Prostate gland (tissue), 2 donors: ENCODE data around the gene DLG4. TPM values are rescaled to one million over a fixed set of nuclear protein-coding genes. Genes with fewer than 3 reads are reported as not detected.

Source experiments
- DNase-seq: peaks from one replicate; pipeline ENCODE4 v3.0.0-alpha.2; 2019; ENCODE audit warnings: low spot score
- H3K27ac ChIP-seq, 2 donors: fragments of 200-600 bp; sonication (generic); 2 replicates each; pipeline ENCODE4 v1.5.1; 2017 to 2019
- H3K27me3 ChIP-seq: fragments of 200-600 bp; sonication (generic); replicated peaks from 2 replicates; pipeline ENCODE4 v1.5.1; 2019; ENCODE audit not compliant: insufficient read depth
- H3K36me3 ChIP-seq, 2 donors: fragments of 200-600 bp; sonication (generic); 1 replicate in 1 of 2; 2 replicates in 1 of 2; pipeline versions ENCODE4 v1.5.1 to v1.8.1; 2017 to 2019
- H3K4me1 ChIP-seq: fragments of 200-600 bp; sonication (generic); replicated peaks from 2 replicates; pipeline ENCODE4 v1.5.1; 2019
- H3K4me3 ChIP-seq, 2 donors: fragments of 200-600 bp; sonication (generic); 2 replicates each; pipeline ENCODE4 v1.5.1; 2017 to 2019
- H3K9me3 ChIP-seq: fragments of 200-600 bp; sonication (generic); 2 replicates; pipeline ENCODE4 v1.5.1; 2017
- POLR2A ChIP-seq: fragments of 450-650 bp; IDR thresholded peaks from one replicate; pipeline ENCODE4 v1.6.1; 2016; ENCODE audit warnings: antibody characterized with exemption, mild to moderate bottlenecking
- POLR2AphosphoS5 ChIP-seq: sonication (generic); formaldehyde crosslinking; IDR thresholded peaks from one replicate; pipeline ENCODE4 v1.6.1; 2017; ENCODE audit warnings: antibody characterized with exemption
- WGBS: methylation state at CpG from one replicate; pipeline ENCODE4 v1.1.5; 2018; 5-methylcytosine and 5-hydroxymethylcytosine counted together
- intact Hi-C: fragments of 100-400 bp; cut with DNase I; formaldehyde crosslinking; loops from one replicate; pipeline ENCODE4 v1.14.2; 2022
- total RNA-seq, 2 donors: library from RNA; depleted of rRNA; stranded (reverse); fragments of >200 nt; gene quantifications; one replicate each; pipeline ENCODE4 v1.1.0, GENCODE V29; 2016
- TF ChIP-seq, protein P1 (sequence below), 4 experiments: fragments of 200-600 bp in 2 of 4; fragments of 450-650 bp in 2 of 4; sonication (generic) in 2 of 4; IDR thresholded peaks; 1 replicate in 3 of 4; 2 replicates in 1 of 4; pipeline ENCODE4 v1.5.1; 2016 to 2019; ENCODE audit warnings: antibody characterized with exemption in 4 of 4, mild to moderate bottlenecking in 2 of 4, moderate library complexity in 2 of 4

The DLG4 gene
- total RNA-seq, 2 donors from 2014 or later, result 9.3 to 31.6 TPM

DNA sequence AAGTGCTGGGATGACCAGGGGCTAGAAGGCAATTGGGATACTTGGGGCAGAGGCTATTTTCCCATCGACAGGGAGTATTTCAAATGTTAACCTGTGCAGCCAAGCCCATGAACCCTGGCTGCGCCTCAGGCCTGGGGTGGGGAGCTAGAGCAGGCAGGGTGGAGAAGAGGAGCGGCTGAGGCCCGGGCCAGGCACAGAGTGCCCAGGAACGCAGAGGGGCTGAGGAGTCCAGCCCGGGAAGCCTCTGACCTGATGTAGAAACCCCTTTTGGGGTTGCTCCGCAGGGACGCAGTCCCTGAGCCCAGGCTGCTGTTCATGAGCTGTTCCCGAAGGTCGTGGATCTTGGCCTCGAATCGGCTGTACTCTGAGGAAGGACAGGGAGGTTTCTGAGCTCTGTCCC lies 23.7 kb downstream of the DLG4 start:
- no peak for DNase-seq
- Histone ChIP-seq H3K27ac (no peak overlapping the region), H3K4me1 (no peaks in the 10 kb centered on the region), H3K27me3 (no peaks in the 10 kb centered on the region), H3K9me3 (no peaks in the 10 kb centered on the region), H3K36me3 (peaks cover 0 to 10% of the 10 kb centered on the region in 2 donors), H3K4me3 (no peak overlapping the region)
- WGBS, result 95% methylated on average over 12 of the region's 12 CpGs
- intact Hi-C loops, result no loop called here
- no peak for TF ChIP-seq POLR2A
- TF ChIP-seq, protein P1, sequence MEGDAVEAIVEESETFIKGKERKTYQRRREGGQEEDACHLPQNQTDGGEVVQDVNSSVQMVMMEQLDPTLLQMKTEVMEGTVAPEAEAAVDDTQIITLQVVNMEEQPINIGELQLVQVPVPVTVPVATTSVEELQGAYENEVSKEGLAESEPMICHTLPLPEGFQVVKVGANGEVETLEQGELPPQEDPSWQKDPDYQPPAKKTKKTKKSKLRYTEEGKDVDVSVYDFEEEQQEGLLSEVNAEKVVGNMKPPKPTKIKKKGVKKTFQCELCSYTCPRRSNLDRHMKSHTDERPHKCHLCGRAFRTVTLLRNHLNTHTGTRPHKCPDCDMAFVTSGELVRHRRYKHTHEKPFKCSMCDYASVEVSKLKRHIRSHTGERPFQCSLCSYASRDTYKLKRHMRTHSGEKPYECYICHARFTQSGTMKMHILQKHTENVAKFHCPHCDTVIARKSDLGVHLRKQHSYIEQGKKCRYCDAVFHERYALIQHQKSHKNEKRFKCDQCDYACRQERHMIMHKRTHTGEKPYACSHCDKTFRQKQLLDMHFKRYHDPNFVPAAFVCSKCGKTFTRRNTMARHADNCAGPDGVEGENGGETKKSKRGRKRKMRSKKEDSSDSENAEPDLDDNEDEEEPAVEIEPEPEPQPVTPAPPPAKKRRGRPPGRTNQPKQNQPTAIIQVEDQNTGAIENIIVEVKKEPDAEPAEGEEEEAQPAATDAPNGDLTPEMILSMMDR (IDR thresholded peaks at IDR 0.05), result no peak
- no peak for TF ChIP-seq POLR2AphosphoS5

DNA sequence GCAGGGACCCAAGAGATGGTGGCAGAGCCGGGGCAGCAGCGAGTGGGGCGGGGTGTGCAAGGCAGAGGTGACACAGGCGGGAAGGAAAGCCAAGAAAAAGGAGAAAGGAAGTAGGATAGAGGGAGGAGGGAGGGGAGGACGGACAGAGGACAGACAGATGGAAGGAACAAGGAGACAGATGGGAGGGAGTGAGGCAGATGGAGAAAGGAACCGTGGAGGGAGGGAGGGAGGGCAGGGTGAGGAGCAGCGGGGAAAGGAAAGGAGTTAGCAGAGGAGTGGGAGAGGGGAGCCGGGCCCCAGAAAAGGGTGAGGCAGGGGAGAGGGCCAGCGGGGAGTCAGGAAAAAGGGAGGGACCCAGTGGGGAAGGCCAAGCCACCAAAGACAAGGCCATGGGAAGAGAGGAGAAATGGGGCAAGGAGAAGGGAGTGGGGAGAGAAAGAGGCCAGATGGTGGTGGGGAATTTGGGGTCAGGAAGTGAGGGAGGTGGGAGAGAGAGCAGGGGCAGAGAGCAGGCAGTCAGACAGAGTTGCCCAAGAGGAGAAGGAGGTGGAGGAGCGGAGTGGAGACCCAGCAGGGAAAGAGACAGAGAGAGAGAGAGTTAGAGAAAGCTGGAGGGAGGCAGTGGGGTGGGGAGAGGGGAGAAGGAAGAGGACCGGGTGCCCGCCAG lies 27.2 kb downstream of the DLG4 start:
- 75% methylated on average over 12 of the region's 12 CpGs for WGBS
- no peaks in the 10 kb centered on the region for H3K4me1 ChIP-seq
- intact Hi-C loops, result no loop called here
- no peak overlapping the region for H3K27ac ChIP-seq
- H3K4me3 ChIP-seq, result no peak overlapping the region
- no peaks in the 10 kb centered on the region for H3K27me3 ChIP-seq
- no peaks in the 10 kb centered on the region for H3K9me3 ChIP-seq
- peaks cover 0 to 10% of the 10 kb centered on the region in 2 donors for H3K36me3 ChIP-seq
- TF ChIP-seq, protein P1 (IDR thresholded peaks at IDR 0.05), result no peak
- TF ChIP-seq POLR2A (no peak), POLR2AphosphoS5 (no peak)
- no peak for DNase-seq

DNA sequence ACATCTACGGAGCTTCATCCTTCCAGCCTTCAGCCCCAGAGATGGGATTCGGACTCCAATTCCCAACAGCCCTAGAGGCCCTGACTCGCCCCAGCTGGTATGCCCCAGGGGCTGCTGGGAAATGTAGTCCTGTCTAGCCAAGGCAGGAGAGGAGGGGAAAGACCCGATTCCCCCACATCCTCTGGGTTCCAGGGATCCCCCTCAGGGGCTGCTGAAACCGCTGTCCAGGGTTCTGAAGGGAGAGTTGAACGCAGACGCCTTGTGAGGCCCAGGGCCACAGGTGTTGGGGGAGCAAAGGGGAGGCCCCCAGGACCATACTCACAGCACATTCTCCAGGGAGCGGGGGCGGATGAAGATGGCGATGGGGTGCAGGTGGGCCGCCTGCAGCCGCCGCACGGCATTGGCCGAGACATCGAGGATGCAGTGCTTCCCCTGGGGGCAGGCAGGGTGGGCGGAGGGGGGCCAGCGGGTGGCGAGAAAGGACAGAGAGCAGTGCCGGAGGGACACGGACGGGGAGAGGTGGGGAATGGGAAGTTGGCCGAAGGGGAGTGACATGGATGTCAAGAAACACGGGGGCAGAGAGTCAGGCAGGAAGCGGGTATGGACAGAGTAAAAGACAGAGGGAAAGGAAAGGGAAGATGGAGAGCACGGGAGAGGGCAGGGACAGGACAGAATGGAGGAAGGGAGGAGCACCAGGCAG lies 27.9 kb downstream of the DLG4 start:
- 73% methylated on average over 26 of the region's 26 CpGs for WGBS
- TF ChIP-seq POLR2A, result no peak
- TF ChIP-seq, protein P1 (IDR thresholded peaks at IDR 0.05), result no peak
- peak; percentile 35 for TF ChIP-seq POLR2AphosphoS5
- no peak overlapping the region for H3K4me3 ChIP-seq
- H3K36me3 ChIP-seq, result peaks cover 0 to 10% of the 10 kb centered on the region in 2 donors
- intact Hi-C loops, result no loop called here
- no peaks in the 10 kb centered on the region for H3K4me1 ChIP-seq
- H3K27ac ChIP-seq, result no peak overlapping the region
- DNase-seq, result no peak
- no peaks in the 10 kb centered on the region for H3K9me3 ChIP-seq
- H3K27me3 ChIP-seq, result no peaks in the 10 kb centered on the region

DNA sequence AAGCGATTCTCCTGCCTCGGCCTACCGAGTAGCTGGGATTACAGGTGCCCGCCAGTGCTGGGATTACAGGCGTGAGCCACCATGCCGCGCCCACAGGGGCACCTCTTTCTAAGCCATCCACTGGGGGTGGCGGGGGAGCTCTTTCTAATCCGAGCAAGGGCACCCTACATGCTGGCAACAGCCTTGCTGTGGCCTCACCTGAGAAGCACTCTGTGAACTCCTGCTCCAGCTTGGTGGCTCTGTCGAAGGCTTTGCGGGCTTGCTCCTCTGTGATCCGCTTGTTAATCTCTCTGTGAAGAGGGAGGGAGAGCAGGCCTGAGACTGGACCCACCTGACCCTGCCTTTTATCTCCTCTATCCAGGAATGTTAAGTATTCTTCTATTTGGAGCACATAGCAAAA lies 28.6 kb downstream of the DLG4 start:
- no peaks in the 10 kb centered on the region for H3K4me1 ChIP-seq
- no peak for TF ChIP-seq POLR2A
- TF ChIP-seq, protein P1 (IDR thresholded peaks at IDR 0.05), result no peak
- TF ChIP-seq POLR2AphosphoS5, result no peak
- WGBS, result 88% methylated on average over 12 of the region's 12 CpGs
- no peaks in the 10 kb centered on the region for H3K27me3 ChIP-seq
- no peak overlapping the region for H3K4me3 ChIP-seq
- H3K36me3 ChIP-seq, result peaks cover 0 to 5% of the 10 kb centered on the region in 2 donors
- no peaks in the 10 kb centered on the region for H3K9me3 ChIP-seq
- H3K27ac ChIP-seq, result no peak overlapping the region
- no peak for DNase-seq
- intact Hi-C loops, result no loop called here
